Stimulated activated CD8-positive, alpha-beta memory T cell treated with anti-CD3 and anti-CD28 coated beads, Interleukin-15, amount 100 ng/mL, for 24 hours (primary cell): ENCODE data around the gene PSIP1.
"Not testable (repeated sequence)": the region's sequence is repeated elsewhere in the genome, so short reads cannot be mapped to it uniquely, and the experiment has no call there.

Experiments used
- DNase-seq: peaks from one replicate; pipeline ENCODE4 v3.0.0-alpha.2; 2020; ENCODE audit warnings: low read depth

The PSIP1 gene

GRCh38 chr9:15501803-15502202 lies 9.0 kb downstream of the PSIP1 start:
- no peak for DNase-seq

GRCh38 chr9:15501179-15501578 lies 9.6 kb downstream of the PSIP1 start:
- no peak for DNase-seq

GRCh38 chr9:15499139-15499538 lies 11.6 kb downstream of the PSIP1 start:
- DNase-seq, result no peak

DNA sequence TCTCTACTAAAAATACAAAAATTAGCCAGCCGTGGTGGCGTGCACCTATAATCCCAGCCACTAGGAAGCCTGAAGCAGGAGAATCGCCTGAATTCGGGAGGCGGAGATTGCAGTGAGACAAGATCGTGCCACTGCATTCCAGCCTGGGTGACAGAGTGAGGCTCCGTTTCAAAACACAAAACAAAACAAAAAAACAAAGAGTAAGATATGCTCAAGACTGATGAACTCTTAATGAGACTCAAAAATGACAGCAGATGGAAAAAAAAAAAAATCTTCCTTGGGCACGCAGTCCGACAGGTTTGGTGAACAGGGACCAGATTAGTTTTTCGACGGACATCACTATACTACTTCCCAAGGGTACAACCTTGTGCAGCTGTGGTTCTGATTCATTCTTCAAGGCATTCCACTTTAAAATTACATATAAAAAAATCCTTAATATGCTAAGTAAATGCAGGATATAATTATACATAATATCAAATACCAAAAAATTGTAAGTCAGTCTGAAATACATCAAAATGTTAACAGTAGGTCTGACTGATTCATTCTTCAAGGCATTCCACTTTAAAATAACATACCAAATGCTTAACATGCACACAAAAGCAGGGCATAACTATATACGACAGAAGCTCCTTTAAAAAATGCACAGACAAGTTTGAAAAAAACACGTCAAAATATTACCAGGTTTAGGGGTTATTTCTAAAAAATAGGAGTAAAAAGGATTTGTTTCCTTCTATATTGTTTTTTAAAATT lies 12.3 kb downstream of the PSIP1 start:
- DNase-seq, result no peak

- DNase-seq, result no peak
These were observed 18.2 kb downstream of the PSIP1 start for GRCh38 chr9:15492485-15493150.

- DNase-seq, result no peak
These were observed 18.8 kb downstream of the PSIP1 start for GRCh38 chr9:15491950-15492349.

DNA sequence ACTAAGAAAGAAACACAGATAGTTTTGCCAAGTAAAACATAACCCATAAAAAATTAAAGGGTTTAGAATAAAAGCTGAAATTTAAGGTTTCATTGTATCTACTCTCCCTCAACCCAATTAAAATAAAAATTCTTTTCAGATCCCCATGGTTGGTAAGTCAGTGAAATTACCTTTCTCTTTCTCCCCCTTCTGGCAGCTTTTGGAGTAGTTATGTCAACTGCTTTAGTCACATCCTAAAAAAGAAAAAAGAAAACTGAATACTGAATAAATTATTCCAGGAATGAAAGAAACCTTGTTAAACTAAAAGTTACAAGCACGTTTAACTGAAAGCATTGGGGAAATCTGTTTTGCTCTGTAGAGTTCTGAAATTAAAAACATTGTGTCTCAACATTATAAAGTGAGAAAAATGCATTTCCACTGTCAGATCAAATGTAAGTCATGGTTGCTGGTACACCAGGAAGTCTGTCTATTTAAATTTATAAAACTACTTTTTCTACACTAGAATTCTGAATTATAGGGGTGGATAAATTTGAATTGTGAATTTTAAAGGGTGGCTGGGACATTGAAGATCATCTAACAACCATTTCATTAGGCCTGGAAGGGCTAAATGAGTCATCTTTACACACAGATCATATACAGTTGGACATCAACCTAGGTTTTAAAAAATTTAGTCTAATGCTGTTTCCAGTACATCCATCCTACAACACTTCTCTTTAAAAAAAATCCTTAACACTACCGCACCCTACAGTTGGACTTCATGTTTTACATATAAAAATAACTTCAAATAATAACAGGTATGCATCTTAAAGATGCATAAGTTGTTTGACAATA lies 24.7 kb downstream of the PSIP1 start:
- no peak for DNase-seq

- no peak for DNase-seq
These were observed 26.0 kb downstream of the PSIP1 start for GRCh38 chr9:15484802-15485201.

DNA sequence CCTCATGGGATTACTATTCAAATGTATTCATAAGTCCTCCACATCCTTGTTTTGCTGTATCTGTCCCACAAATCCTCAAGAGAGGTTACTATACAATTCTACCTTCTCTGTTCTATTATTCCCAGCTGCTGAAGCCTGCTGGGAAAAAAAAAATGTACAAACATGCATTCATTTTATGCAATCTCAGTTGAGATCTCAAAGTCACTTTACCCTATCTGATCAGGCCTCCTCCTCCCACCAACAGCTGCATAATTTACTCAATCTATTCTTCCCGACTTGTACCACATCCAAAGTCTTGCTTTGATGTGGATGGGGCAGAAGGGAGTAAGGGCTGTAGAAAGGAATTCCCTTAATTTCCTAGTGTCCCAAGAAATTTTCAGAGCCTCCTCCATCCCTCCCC lies 28.6 kb downstream of the PSIP1 start:
- no peak for DNase-seq

DNA sequence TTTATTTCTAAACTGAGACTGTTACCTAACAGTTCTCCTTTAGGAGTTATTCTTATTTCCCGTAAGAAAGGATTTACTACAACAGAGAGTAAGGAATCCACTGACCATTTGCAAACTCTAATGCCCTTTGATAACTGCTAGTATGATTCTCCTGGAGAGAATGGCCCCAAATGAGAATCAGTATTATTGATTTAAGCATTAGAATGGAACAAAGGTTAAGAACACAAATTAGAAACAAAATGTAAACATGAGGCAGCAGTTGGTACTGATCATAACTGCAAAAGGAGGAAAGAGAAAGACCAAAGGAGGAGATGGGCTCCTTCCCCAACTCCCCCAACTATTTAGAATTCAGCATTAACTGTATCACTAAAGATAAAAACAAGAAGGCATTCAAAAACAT lies 30.7 kb downstream of the PSIP1 start:
- DNase-seq, result no peak

- no peak for DNase-seq
These were observed 34.7 kb downstream of the PSIP1 start for GRCh38 chr9:15475923-15476536.

- no peak for DNase-seq
These were observed 40.9 kb downstream of the PSIP1 start for GRCh38 chr9:15469862-15470261.

GRCh38 chr9:15469406-15469805 lies 41.4 kb downstream of the PSIP1 start:
- no peak for DNase-seq

DNA sequence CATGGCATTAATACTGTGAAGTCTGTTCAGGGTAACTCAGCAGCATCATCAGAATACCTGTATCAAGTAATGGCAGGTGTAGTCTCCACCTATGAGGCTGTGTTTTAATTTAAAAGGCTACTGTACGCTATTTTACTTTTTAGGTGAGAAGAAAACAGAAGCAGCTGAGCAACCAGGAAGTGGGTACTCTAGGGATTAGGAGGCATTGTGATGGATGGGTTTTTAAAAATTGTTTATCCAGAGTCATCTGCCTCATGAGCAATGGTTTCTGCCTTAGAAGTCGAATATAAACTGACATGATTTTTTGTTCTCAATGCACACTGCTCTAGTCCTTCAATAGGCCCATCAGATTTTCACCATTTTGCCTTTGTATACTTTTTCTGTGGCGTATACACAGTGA lies 42.6 kb downstream of the PSIP1 start:
- DNase-seq, result no peak

- no peak for DNase-seq
These were observed 49.2 kb downstream of the PSIP1 start for GRCh38 chr9:15461601-15462000.

GRCh38 chr9:15461056-15461455 lies 49.7 kb downstream of the PSIP1 start:
- DNase-seq, result no peak

- no peak for DNase-seq
These were observed 56.8 kb downstream of the PSIP1 start for GRCh38 chr9:15453956-15454355.

GRCh38 chr9:15444141-15444540 lies 66.6 kb downstream of the PSIP1 start:
- DNase-seq, result no peak

DNA sequence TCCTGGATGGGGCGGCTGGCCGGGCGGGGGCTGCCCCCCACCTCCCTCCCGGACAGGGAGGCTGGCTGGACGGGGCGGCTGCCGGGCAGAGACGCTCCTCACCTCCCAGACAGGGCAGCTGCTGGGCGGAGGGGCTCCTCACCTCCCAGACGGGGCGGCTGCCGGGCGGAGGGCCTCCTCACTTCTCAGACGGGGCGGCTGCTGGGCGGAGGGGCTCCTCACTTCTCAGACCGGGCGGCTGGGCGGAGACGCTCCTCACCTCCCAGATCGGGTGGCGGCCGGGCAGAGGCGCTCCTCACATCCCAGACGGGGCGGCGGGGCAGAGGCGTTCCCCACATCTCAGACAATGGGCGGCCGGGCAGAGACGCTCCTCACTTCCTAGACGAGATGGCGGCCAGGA lies 68.5 kb downstream of the PSIP1 start:
- DNase-seq, result not testable (repeated sequence)

DNA sequence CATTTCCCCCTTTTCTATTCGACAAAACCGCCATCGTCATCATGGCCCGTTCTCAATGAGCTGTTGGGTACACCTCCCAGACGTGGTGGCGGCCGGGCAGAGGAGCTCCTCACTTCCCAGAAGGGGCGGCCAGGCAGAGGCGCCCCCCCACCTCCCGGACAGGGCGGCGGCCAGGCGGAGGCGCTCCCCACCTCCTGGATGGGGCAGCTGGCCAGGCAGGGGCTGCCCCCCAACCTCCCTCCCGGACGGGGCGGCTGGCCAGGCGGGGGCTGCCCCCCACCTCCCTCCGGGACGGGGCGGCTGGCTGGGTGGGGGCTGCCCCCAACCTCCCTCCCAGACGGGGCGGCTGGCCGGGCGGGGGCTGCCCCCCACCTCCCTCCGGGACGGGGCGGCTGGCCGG lies 68.9 kb downstream of the PSIP1 start:
- DNase-seq, result not testable (repeated sequence)

DNA sequence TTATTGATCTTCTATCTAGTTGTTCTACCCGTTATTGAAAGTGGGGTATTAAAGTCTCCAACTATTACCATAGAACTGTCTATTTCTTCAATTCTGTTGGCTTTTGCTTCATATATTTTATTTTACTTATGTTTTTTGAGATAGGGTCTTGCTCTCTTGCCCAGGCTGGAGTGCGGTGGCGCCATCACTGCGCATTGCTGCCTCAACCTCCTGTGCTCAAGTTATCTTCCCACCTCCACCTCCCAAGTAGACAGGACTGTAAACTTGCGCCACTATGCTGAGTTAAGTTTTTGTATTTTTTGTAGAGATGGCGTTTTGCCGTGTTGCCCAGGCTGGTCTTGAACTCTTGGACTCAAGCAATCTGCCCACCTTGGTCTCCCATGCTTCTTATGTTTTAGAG lies 71.9 kb downstream of the PSIP1 start:
- no peak for DNase-seq

- DNase-seq, result no peak
These were observed 77.1 kb downstream of the PSIP1 start for GRCh38 chr9:15433661-15434060.

DNA sequence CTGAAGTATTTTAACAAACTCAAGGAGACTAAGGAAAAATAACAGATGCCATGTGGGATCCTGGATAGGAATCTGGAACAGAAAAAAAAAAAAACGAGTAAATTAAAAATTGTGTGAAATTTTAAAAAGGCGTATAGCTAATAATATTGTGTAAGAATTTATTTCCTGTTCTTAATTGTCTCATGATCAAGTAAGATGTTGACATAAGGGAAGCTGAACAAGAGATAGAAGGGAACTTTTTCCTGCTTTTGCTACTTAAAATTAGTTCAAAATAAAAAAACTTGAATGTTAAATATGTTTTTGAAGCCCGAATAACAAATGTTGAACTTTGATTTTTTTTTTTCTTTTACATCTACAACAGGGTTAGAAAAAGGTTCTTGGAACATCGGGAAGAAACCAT lies 77.6 kb downstream of the PSIP1 start:
- DNase-seq, result no peak
